ENCODE results near the gene DTX4.

DNA sequence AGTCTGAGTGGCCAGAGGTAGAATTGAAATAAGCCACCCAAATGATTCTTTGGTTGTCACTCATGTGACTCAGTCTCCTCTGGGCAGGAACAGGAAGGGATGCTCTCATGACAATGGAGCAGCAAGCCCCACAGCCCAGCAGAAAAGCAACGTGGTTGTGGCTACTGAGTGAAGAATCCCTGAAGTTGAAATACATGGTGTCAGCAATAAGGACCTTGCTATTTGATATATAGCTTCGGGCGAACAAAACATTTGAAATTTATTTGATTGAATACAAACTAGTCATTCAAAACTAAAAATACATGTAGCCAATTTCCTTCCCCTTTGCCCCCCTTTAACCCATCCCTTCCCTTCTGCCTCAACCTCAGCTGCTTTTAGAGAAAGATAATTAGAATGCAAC is 14.5 kb upstream of the DTX4 start:
- TF ChIP-seq, protein P1, sequence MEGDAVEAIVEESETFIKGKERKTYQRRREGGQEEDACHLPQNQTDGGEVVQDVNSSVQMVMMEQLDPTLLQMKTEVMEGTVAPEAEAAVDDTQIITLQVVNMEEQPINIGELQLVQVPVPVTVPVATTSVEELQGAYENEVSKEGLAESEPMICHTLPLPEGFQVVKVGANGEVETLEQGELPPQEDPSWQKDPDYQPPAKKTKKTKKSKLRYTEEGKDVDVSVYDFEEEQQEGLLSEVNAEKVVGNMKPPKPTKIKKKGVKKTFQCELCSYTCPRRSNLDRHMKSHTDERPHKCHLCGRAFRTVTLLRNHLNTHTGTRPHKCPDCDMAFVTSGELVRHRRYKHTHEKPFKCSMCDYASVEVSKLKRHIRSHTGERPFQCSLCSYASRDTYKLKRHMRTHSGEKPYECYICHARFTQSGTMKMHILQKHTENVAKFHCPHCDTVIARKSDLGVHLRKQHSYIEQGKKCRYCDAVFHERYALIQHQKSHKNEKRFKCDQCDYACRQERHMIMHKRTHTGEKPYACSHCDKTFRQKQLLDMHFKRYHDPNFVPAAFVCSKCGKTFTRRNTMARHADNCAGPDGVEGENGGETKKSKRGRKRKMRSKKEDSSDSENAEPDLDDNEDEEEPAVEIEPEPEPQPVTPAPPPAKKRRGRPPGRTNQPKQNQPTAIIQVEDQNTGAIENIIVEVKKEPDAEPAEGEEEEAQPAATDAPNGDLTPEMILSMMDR (IDR thresholded peaks at IDR 0.05), result no peak
- no peak for TF ChIP-seq POLR2A (IDR thresholded peaks at IDR 0.05)

Measured in thyroid gland (tissue), 4 donors.